SHP77 (cell line): ENCODE data around the gene MOSMO.
"Not testable (repeated sequence)": the region's sequence is repeated elsewhere in the genome, so short reads cannot be mapped to it uniquely, and the experiment has no call there.

ENCODE experiments used
- DNase-seq, 2 experiments: peaks; one replicate each; lab custom pipeline; 2025; lab: John Stamatoyannopoulos, UW

MOSMO gene

DNA sequence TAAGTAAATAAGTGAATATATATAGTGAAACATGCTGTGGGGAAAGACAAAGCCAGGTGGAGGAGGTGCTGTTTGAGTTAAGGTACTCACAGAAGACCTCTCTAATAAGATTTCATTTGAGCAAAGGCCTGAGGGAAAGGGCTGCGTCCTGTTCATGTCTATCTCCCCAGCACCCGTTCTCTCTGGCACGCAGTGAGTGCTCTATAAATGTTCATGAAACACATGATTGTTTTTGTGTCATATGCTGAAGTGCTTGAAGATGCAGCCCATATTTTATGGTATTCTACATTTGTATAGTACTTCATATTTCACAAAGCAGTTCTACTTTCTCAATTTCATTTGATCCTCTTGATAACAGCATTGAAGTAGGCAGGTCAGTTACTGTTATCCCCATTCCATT, 85.4 kb downstream of the MOSMO start:
- no peak for DNase-seq

DNA sequence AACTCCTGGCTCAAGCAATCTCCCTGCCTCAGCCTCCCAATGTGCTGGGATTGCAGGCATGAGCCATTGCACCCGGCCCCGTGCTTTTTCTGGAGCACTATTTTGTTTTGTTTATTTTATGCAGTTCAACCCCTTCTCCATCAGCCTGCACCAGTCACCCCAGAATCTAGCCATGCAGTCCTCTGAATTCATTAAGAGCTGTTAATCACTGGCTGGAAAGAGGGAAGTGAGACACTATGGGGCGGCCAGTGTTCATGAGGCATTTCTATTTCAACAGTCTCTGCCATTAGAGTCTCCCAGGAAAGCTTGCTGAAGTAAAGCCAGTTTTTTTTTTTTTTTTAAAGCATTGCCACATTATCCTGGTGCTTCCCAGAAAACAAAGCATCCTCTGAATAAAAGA, 86.1 kb downstream of the MOSMO start:
- DNase-seq = no peak

DNA sequence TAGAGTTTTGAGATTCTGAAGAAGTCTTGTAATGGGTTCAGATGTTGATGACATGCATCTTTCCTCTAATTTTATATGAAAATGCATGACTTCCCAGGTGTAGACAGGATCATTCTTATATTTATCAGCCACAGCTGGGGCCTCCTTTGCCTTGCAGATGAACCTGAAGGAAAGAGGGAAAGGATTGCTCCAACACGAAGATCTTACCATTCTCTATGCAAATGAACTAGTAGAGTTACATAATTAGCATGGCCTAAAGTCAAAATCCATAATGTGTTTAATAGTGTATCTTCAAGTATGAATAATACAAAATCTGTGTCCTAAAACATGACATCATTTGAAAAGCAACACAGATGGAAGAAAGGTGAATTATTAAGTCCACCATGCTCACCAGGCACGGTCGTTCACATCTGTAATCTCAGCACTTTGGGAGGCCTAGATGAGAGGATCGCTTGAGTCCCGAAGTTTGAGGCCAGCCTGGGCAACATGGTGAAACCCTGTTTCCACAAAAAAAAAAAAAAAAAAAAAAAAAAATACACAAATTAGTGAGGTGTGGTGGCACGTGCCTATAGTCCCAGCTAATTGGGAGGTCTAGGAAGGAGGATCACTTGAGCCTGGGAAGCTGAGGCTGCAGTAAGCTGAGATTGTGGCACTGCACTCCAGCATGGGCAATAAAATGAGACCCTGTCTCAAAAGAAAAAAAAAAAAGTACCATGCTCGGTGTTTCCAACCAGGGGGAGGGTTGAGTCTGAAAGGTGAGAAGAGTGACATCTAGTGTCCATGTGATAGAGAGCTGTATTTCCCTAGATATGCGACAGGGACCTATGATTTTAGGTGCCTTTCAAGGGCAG, 90.7 kb downstream of the MOSMO start:
- DNase-seq = peak; percentile 31 to 67

DNA sequence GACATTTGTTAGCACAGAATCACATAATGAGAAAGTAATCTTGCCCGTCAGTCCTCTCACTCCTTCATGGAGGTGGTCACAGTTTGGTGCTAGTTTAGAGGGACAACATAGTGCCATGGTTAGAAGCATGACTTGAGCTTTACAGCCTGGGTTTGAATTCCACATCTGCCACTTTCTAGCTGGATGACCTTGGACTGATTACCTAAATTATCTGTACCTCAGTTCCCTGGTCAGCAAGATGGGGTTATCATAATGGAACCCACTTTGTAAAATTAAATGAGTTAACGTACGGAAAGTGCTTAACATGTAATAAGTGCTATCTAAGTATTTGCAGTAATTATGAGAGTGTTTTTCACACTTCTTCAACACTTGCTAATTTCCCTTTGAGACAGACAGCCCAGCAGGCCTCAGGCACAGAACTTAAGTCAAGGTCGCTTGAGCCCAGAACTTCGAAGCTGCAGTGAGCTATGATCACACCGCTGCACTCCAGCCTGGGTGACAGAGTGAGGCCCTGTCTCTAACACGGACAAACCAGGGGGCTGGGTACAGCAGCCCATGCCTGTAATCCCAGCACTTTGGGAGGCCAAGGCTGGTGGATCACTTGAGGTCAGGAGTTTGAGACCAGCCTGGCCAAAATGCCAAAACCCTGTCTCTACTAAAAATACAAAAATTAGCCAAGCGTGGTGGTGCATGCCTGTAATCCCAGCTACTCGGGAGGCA, 91.5 kb downstream of the MOSMO start:
- no peak for DNase-seq

DNA sequence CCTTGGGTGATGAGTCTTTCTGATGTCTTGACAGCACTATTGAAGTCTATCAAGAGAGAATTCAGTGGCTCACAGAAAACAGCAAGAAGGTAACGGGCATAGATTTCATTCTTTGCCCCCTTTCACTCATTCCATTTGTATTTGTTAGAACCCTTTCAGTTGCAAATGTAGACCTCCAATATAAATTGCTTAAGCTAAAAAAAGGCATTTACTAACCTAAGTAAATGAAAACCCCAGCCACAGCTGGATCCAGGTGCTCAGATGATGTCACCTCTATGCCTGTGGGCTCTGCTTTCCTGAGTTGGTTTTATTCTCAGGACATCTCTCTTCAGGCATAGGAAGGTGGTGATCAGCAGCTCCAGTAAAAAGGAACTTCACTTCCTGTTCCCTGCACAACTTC, 95.5 kb downstream of the MOSMO start:
- no peak for DNase-seq

DNA sequence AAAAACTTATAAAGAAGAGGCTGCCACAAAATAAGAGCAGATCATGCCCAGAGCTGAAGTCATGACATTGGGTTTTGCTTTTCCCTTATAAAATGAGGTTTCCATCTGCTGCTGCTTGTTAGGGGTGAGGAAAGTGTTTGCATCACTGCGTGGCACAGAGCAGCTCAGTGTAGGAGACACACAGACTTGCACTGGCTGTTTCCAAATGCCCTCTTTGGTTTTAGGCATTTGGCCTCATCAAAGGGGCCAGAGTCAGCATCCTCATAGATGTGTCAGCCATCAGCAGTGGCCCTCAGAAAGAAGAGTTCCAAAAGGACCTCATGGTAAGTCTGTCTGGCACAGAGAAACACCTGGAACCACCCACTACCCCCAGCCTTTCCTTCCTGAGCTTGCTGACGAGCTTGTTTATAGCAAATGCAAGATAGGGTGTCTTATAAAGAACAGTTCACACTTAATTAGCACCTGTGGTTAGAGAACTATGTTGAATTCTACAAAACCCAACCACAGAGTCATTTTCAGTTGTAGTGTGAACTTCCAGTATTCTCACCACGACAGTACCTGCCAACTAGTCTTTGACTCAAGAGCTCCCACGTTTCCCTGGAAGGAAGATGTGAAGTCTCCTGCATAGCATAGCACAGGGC, 101.5 kb downstream of the MOSMO start:
- DNase-seq = no peak

DNA sequence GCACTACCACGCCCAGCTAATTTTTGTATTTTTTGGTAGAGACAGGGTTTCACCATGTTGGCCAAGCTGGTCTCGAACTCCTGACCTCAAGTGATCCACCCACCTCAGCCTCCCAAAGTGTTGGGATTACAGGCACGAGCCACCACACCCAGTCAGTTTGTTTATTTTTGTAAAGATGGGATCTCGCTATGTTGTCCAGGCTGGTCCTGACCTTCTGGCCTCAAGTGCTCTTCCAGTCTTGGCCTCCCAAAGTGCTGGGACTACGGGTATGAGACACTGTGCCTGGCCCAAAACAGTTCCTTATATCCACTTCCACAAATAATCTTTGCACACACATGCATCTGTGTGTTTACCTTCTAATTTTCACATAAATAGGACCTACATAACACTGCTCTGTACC, 103.7 kb downstream of the MOSMO start:
- not testable (repeated sequence) for DNase-seq

DNA sequence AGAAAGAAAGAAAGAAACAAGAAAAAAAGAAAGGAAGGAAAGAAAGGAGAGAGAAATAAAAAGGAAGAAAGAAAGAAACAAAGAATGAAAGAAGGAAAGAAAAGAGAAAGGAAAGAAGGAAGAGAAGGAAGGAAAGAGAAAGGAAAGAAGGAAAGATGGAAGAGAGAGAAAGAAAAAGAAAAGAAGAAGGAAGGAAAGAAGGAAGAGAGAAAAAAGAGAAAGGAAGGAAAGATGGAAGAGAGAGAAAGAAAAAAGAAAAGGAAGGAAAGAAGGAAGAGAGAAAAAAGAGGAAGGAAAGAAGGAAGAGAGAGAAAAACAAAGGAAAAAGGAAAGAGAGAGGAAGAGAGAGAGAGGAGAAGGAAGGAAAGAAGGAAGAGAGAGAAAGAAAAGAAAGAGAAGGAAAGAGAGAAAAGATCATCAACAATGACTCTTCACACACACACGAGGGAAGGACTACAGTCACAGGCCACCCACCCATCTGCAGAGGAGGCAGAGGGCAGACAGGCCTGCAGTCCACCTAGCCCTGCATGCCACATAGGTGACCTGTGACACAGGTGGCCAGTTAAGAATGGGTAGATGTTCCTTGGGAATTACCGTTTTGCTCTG, 108.3 kb downstream of the MOSMO start:
- no peak for DNase-seq

DNA sequence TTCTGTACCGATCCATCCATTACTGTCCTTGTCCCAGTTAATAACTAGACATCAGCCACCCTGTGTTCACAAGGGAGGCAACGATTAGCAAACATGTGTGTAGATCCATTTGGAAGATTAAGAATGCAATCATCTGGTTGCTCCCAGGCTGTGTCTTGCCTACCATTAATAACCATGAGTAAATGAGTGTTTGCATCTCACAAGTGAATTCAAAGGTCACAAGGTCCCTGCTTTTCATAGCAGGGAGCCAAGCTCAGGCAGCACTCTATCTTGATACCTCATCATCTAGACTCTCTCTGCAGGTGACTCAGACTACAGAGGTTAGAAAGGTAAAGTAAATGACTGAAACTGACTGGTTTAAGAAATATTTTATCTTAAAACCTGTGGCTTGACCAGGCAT, 109.7 kb downstream of the MOSMO start:
- DNase-seq = no peak

DNA sequence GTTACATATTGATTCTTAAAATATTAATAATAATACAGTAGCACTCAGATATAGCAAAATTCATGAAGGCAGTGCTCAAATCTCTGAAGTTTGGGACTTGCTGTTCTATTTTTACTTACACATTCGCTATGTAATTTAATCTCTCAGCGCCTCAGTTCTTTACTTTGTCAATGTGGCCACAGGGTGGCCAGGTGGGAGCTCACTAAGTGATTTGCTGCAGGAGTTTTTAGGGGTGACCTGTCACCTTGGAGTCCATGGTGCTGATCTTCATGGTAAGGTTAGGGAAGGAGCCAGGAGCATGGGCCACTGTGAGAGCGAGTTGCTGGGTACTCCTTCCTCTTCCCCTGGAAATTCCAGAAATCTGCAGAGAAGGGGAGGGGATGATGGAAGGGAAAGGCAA, 112.5 kb downstream of the MOSMO start:
- no peak for DNase-seq

DNA sequence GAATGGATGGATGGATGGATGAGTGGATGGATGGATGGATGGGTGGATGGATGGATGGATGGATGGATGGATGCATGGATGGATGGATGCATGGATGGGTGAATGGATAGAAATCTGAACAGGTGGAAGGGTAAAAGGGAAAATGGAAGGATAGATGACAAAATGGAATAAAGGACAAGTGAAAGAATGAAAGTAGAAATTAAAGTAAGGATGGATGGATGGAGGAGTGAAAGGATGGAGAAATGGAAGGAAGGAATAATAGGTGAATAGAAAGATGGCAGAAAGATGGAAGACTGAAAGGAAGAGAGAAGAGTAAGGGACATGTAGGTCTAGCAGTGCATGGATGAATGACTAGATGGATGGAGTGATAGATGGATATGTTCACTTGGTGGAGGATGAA, 114.3 kb downstream of the MOSMO start:
- no peak for DNase-seq

DNA sequence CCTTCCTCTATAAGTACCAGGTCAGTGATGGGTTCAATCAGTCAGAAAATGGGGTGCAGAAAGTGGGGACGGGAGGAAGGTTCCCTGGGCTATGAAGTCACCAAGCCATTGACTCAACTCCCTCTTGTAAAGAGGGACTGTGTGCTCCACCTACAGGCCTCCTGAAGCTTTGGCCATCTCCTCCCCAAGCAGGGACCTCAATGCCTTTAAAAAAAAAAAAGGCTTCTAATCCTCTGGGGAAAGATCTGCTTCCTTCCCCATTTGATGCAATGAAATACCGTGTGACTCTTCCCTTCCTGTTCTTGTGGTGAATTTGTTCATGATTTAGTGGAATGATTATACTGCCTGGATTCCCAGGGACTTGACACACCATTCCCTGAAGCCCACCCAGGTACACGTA, 115.2 kb downstream of the MOSMO start:
- no peak for DNase-seq

DNA sequence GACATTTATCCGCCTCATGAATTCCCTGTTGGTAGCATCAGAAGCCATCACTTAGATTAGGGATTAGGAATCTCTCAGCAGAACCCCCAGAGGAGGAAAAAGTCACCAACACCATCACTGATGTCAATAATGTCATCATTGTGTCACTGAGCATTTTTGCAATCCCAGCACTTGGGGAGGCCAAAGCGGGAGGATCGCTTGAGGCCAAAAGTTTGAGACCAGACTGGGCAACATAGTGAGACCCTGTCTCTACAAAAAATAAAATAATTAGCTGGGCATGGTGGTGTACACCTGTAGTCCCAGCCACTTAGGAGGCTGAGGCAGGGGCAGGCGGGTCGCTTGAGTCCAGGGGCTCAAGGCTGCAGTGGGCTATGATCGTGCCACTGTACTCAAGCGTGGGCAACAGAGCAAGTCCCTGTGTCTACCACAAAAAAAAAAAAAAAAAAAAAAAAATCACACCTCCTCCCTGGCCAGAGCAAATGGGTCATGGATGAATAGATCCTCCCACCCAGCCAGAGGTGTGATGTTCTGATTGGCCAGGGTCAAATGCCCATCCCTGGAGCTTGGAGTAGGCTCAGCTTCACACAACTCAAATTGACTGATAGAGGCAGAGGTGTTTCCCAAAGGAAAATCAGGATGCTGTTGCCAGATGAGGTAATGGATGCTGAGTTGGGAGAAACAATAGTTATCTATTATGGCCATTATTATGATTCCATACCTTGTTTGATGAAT, 116.0 kb downstream of the MOSMO start:
- DNase-seq = no peak

DNA sequence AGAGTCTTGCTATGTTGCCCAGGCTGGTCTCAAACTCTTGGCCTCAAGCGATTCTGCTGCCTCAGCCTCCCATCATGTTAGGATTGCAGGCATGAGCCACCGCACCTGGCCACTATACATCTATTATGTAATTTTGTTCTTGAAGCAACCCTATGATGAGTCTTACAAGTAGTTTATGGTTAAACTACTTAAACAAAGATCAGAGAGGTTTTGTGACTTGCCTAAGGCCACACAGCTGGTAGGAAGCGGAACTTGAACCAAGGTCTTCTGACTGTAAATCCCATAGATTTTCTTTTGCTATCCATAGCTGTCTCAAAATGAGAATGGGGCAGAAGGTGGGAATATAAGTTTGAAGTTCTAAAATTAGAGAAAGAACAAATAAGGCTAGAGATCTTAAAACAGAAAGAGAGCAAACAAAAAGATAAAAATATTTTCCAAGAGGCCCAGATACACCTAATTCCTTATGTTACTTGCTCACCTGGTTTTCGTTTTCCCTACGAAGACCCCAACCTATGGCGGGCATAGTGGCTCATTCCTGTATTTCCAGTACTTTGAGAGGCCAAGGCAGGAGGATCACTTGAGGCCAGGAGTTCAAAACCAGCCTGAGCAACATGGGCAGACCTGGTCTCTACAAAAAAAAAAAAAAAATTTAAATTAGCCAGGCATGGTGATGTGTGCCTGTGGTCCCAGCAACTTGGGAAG, 116.8 kb downstream of the MOSMO start:
- no peak for DNase-seq

DNA sequence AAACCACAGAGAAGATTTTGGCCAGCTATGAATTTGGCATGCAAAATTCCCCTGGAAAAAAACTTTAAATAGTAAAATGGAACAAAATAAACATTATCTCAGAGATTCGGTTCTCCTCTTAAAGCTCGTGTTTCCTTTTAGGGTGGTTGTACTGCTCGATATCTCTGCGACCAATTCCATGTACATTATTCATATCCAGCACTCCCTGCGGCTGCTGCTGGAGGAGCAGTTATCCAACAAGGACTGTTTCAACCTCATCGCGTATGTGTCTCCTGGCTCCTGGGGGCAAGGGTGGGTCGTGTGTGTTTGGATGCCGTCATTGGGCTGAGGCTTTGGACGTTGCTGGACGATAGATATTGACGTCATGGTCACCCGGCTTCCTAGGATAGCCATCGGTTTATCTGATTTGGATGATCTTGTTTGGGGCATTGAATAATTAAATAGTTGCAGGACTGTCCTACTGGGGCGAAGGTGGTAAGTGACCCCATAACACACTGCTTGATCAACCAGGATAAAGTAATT, 118.2 kb downstream of the MOSMO start:
- DNase-seq = no peak

DNA sequence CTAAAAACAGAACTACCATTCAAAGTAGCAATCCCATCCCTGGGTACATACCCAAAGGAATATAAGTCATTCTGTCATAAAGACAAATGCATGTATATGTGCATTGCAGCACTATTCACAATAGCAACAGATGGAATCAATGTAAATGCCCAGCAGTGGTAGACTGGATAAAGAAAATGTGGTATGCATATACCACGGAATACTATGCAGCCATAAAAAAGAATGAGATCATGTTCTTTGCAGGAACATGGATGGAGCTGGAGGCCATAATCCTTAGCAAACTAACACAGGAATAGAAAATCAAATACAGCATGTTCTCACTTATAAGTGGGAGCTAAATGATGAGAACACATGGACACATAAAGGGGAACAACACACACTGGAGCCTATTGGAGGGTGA, 120.6 kb downstream of the MOSMO start:
- not testable (repeated sequence) for DNase-seq

DNA sequence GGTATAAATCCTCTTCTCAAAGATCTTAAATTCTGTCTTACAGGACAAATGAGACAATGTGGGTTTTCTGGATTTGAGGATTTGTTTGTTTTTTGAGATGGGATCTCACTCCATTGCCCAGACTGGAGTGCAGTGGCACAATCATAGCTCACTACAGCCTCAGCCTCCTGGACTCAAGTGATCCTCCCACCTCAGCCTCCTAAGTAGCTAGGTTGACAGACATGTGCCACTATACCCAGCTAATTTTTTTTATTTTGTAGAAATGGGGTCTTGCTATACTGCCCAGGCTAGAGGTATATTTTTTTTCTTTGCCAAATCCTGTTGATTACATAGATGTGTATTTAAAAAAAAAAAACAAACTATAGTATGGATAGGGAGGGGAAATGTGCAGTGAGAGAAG, 122.6 kb downstream of the MOSMO start:
- no peak for DNase-seq

DNA sequence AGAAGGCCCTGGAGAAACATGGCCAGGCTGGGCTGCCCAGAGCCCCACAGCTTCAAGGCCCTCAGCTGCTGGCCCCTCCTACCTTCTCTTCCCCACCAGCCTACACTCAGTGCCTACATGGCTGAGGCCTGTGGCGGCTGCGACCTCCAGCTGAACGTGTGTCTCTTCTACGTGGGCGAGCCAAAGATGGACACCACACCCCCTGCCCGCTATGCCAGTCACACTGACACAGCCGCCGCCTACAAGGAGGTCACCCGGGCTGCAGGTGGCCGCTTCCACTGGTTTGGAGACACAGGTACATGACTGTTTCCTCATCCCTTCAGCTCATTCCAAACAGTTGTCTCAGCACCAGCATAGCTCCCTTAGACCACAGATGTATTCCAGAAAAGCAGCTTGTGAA, 124.9 kb downstream of the MOSMO start:
- no peak for DNase-seq
